SH-SY5Y (cell line): ENCODE data around the gene PPP2R1B.

Source experiments
- GATA2 ChIP-seq: IDR thresholded peaks from 2 replicates; pipeline ENCODE4 v1.6.1; 2011; ENCODE audit warnings: mild to moderate bottlenecking, low read depth, low read length
- GATA3 ChIP-seq: IDR thresholded peaks from 2 replicates; pipeline ENCODE4 v1.6.1; 2011; ENCODE audit warnings: low read depth, mild to moderate bottlenecking, low read length, moderate library complexity

GRCh38 chr11:111812211-111812610, 46.0 kb upstream of the PPP2R1B start:
- TF ChIP-seq GATA2 (no peak), GATA3 (no peak)
